ENCODE data around the gene SLC33A1. TPM values are rescaled to one million over a fixed set of nuclear protein-coding genes. Genes with fewer than 3 reads are reported as not detected.

Gene SLC33A1
- total and polyA plus RNA-seq, 4 experiments from 2014 or later, result 18.4 to 45.8 (median 34.3) TPM

DNA sequence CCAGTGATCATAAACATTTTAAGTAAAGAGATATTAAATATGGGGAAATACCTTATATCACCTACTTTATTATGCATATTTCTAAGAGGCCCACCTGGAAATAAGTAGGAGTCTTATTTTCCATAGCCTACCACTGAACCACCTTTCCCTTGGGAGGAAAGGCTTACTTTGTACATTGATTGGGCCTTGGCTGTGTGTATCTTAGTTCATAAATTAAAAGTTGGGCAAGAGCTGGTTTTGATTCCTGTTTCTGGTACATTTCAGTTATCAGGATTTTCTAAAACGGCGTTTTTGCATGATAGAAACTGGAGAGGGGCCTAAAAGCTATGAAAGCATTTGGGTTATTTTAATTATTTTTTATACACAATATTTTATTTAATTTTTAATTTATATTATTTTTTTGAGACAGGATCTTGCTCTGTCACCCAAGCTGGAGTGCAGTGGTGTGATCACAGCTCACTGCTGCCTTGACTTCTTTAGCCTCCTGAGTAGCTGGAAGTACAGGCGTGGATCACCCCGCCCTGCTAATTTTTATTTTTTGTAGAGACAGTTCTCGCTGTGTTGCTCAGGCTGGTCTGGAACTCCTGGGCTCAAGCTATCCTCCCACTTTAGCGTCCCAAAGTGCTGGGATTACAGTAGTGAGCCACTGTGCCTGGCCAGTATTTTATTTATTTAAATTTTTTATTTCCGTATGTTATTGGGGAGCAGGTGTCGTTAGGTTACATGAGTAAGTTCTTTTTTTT is 18.8 kb upstream of the SLC33A1 start:
- H3K4me1 ChIP-seq (ENCODE audit: insufficient read depth, low read length), result peaks cover 50% of the 10 kb centered on the region
- no peak for DNase-seq
- Mint-ChIP-seq H3K4me1 (peaks cover 25 to 68% (median 42%) of the 10 kb centered on the region in 4 donors), H3K9me3 (no peaks in the 10 kb centered on the region), H3K27me3 (no peaks in the 10 kb centered on the region), H3K36me3 (peaks cover 0 to 6% of the 10 kb centered on the region in 2 donors), H3K27ac (peak overlapping the region in 2 of 7 donors; percentile 31 to 85), H3K4me3 (peak overlapping the region in 6 of 8 donors; percentile 93 to 100 (median 97))
- intact Hi-C loops (cut with micrococcal nuclease), result loop anchor here (5.0 kb wide), 1 partner anchor 1551 kb away; the partner anchor contains the start of gene DHX36
- ChIA-PET CTCF (ENCODE audit: partially characterized antibody) (interaction anchor here (1.3 to 3.4 kb wide), 3 partner anchors 20 to 67 kb away, joined by 3 to 42 read pairs (median 8); partner anchors contain the start of gene C3orf33), POLR2A (ENCODE audit: partially characterized antibody) (interaction anchor here (0.9 to 6.4 kb wide), 2 partner anchors 20 to 67 kb away, joined by 4 to 61 read pairs; partner anchors contain the start of genes C3orf33 and SLC33A1)
- H3K9me3 ChIP-seq (ENCODE audit: control insufficient read depth in 1 of 2, low read length in 2 of 2), result no peaks in the 10 kb centered on the region
- H3K27ac ChIP-seq (ENCODE audit: low read depth, low read length), result no peak overlapping the region
- no peaks in the 10 kb centered on the region for H3K27me3 ChIP-seq (ENCODE audit: insufficient read depth, low read length)
- H3K4me3 ChIP-seq (ENCODE audit: low read length in 2 of 2), result no peak overlapping the region
- H3K36me3 ChIP-seq (ENCODE audit: insufficient read depth, low read length), result no peaks in the 10 kb centered on the region

DNA sequence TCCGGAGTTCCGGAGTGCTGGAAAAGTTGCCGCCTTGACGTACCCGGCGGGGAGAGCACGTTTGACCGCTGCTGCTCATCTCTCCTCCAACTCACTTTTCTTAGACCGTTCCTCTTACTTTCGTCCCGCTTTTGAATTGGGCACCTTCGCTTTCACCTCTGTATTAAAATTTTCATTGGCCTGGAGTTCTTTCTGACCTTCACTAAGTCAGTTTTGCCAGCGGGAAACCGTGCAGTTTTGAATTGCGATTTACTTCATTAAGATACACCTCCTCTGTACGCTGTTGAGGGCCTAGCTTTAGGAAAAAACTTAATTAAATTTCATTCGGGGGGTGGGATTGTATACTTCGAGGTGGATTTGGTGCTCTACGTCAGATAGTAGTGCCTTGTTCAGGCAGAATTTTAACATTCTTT is 17.5 kb upstream of the SLC33A1 start:
- ChIA-PET POLR2A (ENCODE audit: partially characterized antibody) (interaction anchor here (0.7 to 6.4 kb wide), 9 partner anchors 10 to 1303 kb away, joined by 3 to 61 read pairs (median 4); partner anchors contain the start of genes C3orf33, SLC33A1 and SSR3), CTCF (ENCODE audit: partially characterized antibody) (interaction anchor here (1.1 to 3.4 kb wide), 6 partner anchors 10 to 65 kb away, joined by 3 to 42 read pairs (median 4); partner anchors contain the start of genes C3orf33 and SLC33A1)
- H3K4me3 Mint-ChIP-seq, result peak overlapping the region; percentile 91 to 100 (median 97)
- peak overlapping the region; percentile 59 to 99 (median 94) for H3K27ac Mint-ChIP-seq
- peak in 1 of 5 donors; percentile 16 for DNase-seq
- peaks cover 20 to 55% (median 34%) of the 10 kb centered on the region in 4 donors for H3K4me1 Mint-ChIP-seq
- no peaks in the 10 kb centered on the region for H3K36me3 ChIP-seq (ENCODE audit: insufficient read depth, low read length)
- H3K4me1 ChIP-seq (ENCODE audit: insufficient read depth, low read length), result peaks cover 46% of the 10 kb centered on the region
- no peaks in the 10 kb centered on the region for H3K27me3 Mint-ChIP-seq
- no peaks in the 10 kb centered on the region for H3K27me3 ChIP-seq (ENCODE audit: insufficient read depth, low read length)
- H3K4me3 ChIP-seq (ENCODE audit: low read length in 2 of 2), result peak overlapping the region; percentile 65 to 96
- peak overlapping the region; percentile 83 for H3K27ac ChIP-seq (ENCODE audit: low read depth, low read length)
- intact Hi-C loops (cut with micrococcal nuclease), result loop anchor here (2.0 to 5.0 kb wide), 2 partner anchors 127 to 1549 kb away; partner anchors contain the start of genes DHX36 and PLCH1
- H3K36me3 Mint-ChIP-seq, result peaks cover 0 to 6% of the 10 kb centered on the region in 2 donors
- no peaks in the 10 kb centered on the region for H3K9me3 Mint-ChIP-seq
- H3K9me3 ChIP-seq (ENCODE audit: control insufficient read depth in 1 of 2, low read length in 2 of 2), result no peaks in the 10 kb centered on the region

DNA sequence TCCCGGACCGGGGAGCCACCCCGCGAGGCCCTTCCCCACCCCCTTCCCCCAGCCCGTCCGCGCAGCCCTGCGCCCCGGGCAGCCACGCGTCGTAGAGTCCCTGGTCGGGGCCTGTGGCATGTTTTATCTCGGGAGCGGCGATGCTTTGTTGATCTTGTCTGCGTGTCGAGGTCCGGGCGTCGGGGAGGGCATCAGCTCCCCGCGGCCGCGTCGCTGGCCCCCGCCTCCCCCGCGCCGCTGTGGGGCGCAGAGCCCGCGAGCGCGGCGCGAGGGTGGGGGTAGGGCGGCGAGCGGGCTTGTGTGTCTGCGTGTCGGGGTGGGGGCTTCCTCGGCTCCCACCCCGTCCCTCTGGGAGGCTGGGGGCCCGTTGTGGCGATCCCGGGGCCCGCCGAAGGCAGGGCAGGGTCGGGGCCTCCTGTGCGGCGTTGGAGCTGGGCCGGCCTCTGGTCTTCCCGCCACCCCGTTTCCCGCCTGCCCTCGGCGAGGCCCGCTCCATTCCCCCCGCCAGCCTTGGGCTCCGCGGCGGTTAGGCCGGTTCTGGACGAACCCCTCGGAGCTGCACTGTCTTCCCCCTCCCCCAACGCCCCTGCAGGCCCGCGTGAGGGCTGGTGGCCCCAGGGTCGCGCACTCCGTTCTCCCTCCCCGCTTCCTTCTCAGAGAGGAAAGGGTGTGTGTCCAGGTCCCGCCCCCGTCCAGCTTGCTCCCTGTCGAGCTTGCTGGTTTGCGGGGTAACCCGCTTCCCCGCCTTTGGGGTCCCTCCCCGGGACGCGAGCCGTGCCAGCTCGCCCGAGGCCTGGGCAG is 16.9 kb upstream of the SLC33A1 start:
- Histone ChIP-seq H3K9me3 (ENCODE audit: control insufficient read depth in 1 of 2, low read length in 2 of 2) (no peaks in the 10 kb centered on the region), H3K36me3 (ENCODE audit: insufficient read depth, low read length) (no peaks in the 10 kb centered on the region), H3K27ac (ENCODE audit: low read depth, low read length) (peak overlapping the region; percentile 83), H3K4me1 (ENCODE audit: insufficient read depth, low read length) (peaks cover 43% of the 10 kb centered on the region), H3K27me3 (ENCODE audit: insufficient read depth, low read length) (no peaks in the 10 kb centered on the region), H3K4me3 (ENCODE audit: low read length in 2 of 2) (peak overlapping the region; percentile 69 to 96)
- Mint-ChIP-seq H3K27ac (peak overlapping the region; percentile 59 to 99 (median 95)), H3K36me3 (peaks cover 0 to 6% of the 10 kb centered on the region in 2 donors), H3K4me3 (peak overlapping the region; percentile 91 to 100 (median 97)), H3K4me1 (peaks cover 17 to 52% (median 31%) of the 10 kb centered on the region in 4 donors), H3K9me3 (no peaks in the 10 kb centered on the region), H3K27me3 (no peaks in the 10 kb centered on the region)
- ChIA-PET POLR2A (ENCODE audit: partially characterized antibody) (interaction anchor here (0.7 to 6.4 kb wide), 8 partner anchors 9 to 1288 kb away, joined by 3 to 61 read pairs (median 4); partner anchors contain the start of genes C3orf33, SLC33A1 and SSR3), CTCF (ENCODE audit: partially characterized antibody) (interaction anchor here (1.1 to 3.4 kb wide), 6 partner anchors 10 to 65 kb away, joined by 3 to 42 read pairs (median 4); partner anchors contain the start of genes C3orf33 and SLC33A1)
- peak in 4 of 5 donors; percentile 16 to 50 (median 28) for DNase-seq
- intact Hi-C loops (cut with micrococcal nuclease), result loop anchor here (1.0 to 5.0 kb wide), 5 partner anchors 9 to 1549 kb away; partner anchors contain the start of genes C3orf33, DHX36, PLCH1 and SLC33A1

GRCh38 chr3:155870133-155870944 is 16.1 kb upstream of the SLC33A1 start, which contains the start of gene GMPS:
Gene GMPS (plus strand): TSS chr3:155870650. CDS start chr3:155870871, 221 bp downstream.
- POLR2A ChIA-PET (ENCODE audit: partially characterized antibody), result interaction anchor here (0.8 to 6.4 kb wide), 15 partner anchors 8 to 1304 kb away, joined by 3 to 61 read pairs (median 4); partner anchors contain the start of genes C3orf33, CCNL1, SLC33A1 and SSR3
- Mint-ChIP-seq H3K9me3 (no peaks in the 10 kb centered on the region), H3K4me1 (peaks cover 11 to 44% (median 25%) of the 10 kb centered on the region in 4 donors), H3K27ac (peak within 1 kb of the TSS; percentile 95 to 99 (median 98)), H3K4me3 (peak within 1 kb of the TSS; percentile 93 to 100 (median 97)), H3K36me3 (peaks cover 0 to 6% of the 10 kb centered on the region in 2 donors), H3K27me3 (no peaks in the 10 kb centered on the region)
- no peaks in the 10 kb centered on the region for H3K9me3 ChIP-seq (ENCODE audit: control insufficient read depth in 1 of 2, low read length in 2 of 2)
- CTCF ChIA-PET (ENCODE audit: partially characterized antibody), result interaction anchor here (0.6 to 4.2 kb wide), 12 partner anchors 8 to 1305 kb away, joined by 3 to 42 read pairs (median 5); partner anchors contain the start of genes C3orf33 and SLC33A1
- H3K36me3 ChIP-seq (ENCODE audit: insufficient read depth, low read length), result no peaks in the 10 kb centered on the region
- peak; percentile 93 to 98 (median 96) for DNase-seq
- H3K27ac ChIP-seq (ENCODE audit: low read depth, low read length), result peak within 1 kb of the TSS; percentile 83
- H3K27me3 ChIP-seq (ENCODE audit: insufficient read depth, low read length), result no peaks in the 10 kb centered on the region
- intact Hi-C loops (cut with micrococcal nuclease), result loop anchor here (1.0 to 5.0 kb wide), 5 partner anchors 8 to 1548 kb away; partner anchors contain the start of genes C3orf33, DHX36, PLCH1 and SLC33A1
- peak within 1 kb of the TSS; percentile 74 to 96 for H3K4me3 ChIP-seq (ENCODE audit: low read length in 2 of 2)
- peaks cover 36% of the 10 kb centered on the region for H3K4me1 ChIP-seq (ENCODE audit: insufficient read depth, low read length)

DNA sequence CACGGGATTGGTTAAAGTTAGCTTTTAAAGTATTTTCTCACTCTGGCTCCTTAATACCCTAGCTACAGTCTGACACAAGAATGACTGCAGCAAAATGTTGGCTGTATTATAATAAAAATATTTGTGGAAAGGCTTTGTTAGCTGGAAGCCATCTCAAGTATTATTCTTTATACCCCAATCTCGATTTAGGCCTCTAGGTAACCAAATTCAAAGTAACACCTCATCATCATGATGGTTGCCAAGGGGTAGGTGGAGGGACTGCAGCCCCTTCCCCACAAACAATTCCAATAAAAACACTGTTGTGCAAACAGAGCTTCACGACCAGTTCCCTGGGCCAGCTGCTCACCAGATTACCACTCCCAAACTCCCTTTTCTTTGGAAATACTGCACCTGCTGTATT is 15.5 kb upstream of the SLC33A1 start:
- Mint-ChIP-seq H3K9me3 (no peaks in the 10 kb centered on the region), H3K4me3 (peak overlapping the region; percentile 91 to 96 (median 94)), H3K36me3 (peaks cover 0 to 6% of the 10 kb centered on the region in 2 donors), H3K27me3 (no peaks in the 10 kb centered on the region), H3K4me1 (peaks cover 11 to 41% (median 23%) of the 10 kb centered on the region in 4 donors), H3K27ac (peak overlapping the region; percentile 95 to 98 (median 98))
- DNase-seq, result no peak
- Histone ChIP-seq H3K27me3 (ENCODE audit: insufficient read depth, low read length) (no peaks in the 10 kb centered on the region), H3K4me3 (ENCODE audit: low read length in 2 of 2) (peak overlapping the region; percentile 74 to 96), H3K4me1 (ENCODE audit: insufficient read depth, low read length) (peaks cover 32% of the 10 kb centered on the region), H3K9me3 (ENCODE audit: control insufficient read depth in 1 of 2, low read length in 2 of 2) (no peaks in the 10 kb centered on the region), H3K36me3 (ENCODE audit: insufficient read depth, low read length) (no peaks in the 10 kb centered on the region), H3K27ac (ENCODE audit: low read depth, low read length) (peak overlapping the region; percentile 83)
- POLR2A ChIA-PET (ENCODE audit: partially characterized antibody), result interaction anchor here (0.8 to 6.4 kb wide), 11 partner anchors 7 to 1305 kb away, joined by 3 to 61 read pairs (median 6); partner anchors contain the start of genes C3orf33, CCNL1 and SLC33A1
- CTCF ChIA-PET (ENCODE audit: partially characterized antibody), result interaction anchor here (0.6 to 4.2 kb wide), 8 partner anchors 8 to 1305 kb away, joined by 3 to 38 read pairs (median 4); partner anchors contain the start of genes C3orf33 and SLC33A1
- intact Hi-C loops (cut with micrococcal nuclease), result loop anchor here (1.0 to 5.0 kb wide), 5 partner anchors 7 to 1547 kb away; partner anchors contain the start of genes C3orf33, DHX36, PLCH1 and SLC33A1
